Fibroblast of lung (primary cell): Measurements from ENCODE around the gene KRT85. TPM values are rescaled to one million over a fixed set of nuclear protein-coding genes. Genes with fewer than 3 reads are reported as not detected.
A peak's percentile ranks its signal among the peaks of the same experiment; 100 is the strongest.

Experiments
- DNase-seq, 2 donors: peaks; one replicate each; pipeline versions ENCODE4 v3.0.0 to v3.0.0-alpha.2; 2010; ENCODE audit warnings: low read depth in 2 of 2
- H2AFZ ChIP-seq: 2 replicates; pipeline ENCODE4 v1.5.1; 2012; ENCODE audit warnings: low read length, control low read depth, inconsistent platforms
- H3K27ac ChIP-seq: 2 replicates; pipeline ENCODE4 v1.5.1; 2011; ENCODE audit warnings: low read length, control low read depth; ENCODE audit not compliant: insufficient read depth
- H3K27me3 ChIP-seq: 2 replicates; pipeline ENCODE4 v1.5.1; 2011; ENCODE audit warnings: mild to moderate bottlenecking, low read length; ENCODE audit not compliant: control insufficient read depth, insufficient read depth
- H3K36me3 ChIP-seq: 2 replicates; pipeline ENCODE4 v1.5.1; 2011; ENCODE audit warnings: low read length; ENCODE audit not compliant: control insufficient read depth, insufficient read depth
- H3K4me1 ChIP-seq: 2 replicates; pipeline ENCODE4 v1.5.1; 2011; ENCODE audit warnings: low read length; ENCODE audit not compliant: control insufficient read depth, insufficient read depth; ENCODE audit errors: extremely low read depth
- H3K4me2 ChIP-seq: 2 replicates; pipeline ENCODE4 v1.5.1; 2011; ENCODE audit warnings: low read length, control low read depth; ENCODE audit not compliant: insufficient read depth; ENCODE audit errors: extremely low read depth
- H3K4me3 ChIP-seq, 4 experiments: fragments of 200-600 bp in 1 of 4; sonication (generic) in 1 of 4; replicated peaks in 1 of 4; 2 replicates each; pipeline ENCODE4 v1.5.1; 2011 to 2016; ENCODE audit warnings: low read length in 4 of 4, low read depth in 3 of 4, mild to moderate bottlenecking in 3 of 4, control low read depth in 2 of 4, inconsistent platforms in 1 of 4, mixed read lengths in 1 of 4; ENCODE audit not compliant: insufficient read depth in 1 of 4; ENCODE audit errors: control extremely low read depth in 1 of 4
- H3K79me2 ChIP-seq: 2 replicates; pipeline ENCODE4 v1.5.1; 2012; ENCODE audit warnings: mild to moderate bottlenecking, low read length, inconsistent platforms; ENCODE audit not compliant: control insufficient read depth, insufficient read depth
- H3K9ac ChIP-seq: 2 replicates; pipeline ENCODE4 v1.5.1; 2011; ENCODE audit warnings: mild to moderate bottlenecking, low read length, control low read depth; ENCODE audit not compliant: insufficient read depth
- H3K9me3 ChIP-seq: 2 replicates; pipeline ENCODE4 v1.5.1; 2012; ENCODE audit warnings: low read depth, low read length; ENCODE audit not compliant: control insufficient read depth, insufficient read depth
- H4K20me1 ChIP-seq: 2 replicates; pipeline ENCODE4 v1.5.1; 2011; ENCODE audit warnings: low read length; ENCODE audit not compliant: control insufficient read depth, insufficient read depth; ENCODE audit errors: extremely low read depth
- EZH2 ChIP-seq: IDR thresholded peaks from 2 replicates; pipeline ENCODE4 v1.5.1; 2012; ENCODE audit warnings: low read length, control low read depth, mild to moderate bottlenecking; ENCODE audit errors: missing control alignments
- polyA minus RNA-seq: library from RNA; depleted of rRNA, polyadenylated mRNA; stranded (reverse); fragments of >200 nt; gene quantifications from 2 replicates; pipeline ENCODE4 v1.2.3, GENCODE V29; 2011; ENCODE audit warnings: low replicate concordance
- polyA plus RNA-seq, 2 donors: library from polyadenylated mRNA; depleted of rRNA in 1 of 2; stranded (reverse) in 1 of 2; unstranded in 1 of 2; fragments of >200 nt; gene quantifications; 2 replicates each; pipeline ENCODE4 v1.2.1, GENCODE V29; 2011 to 2012; ENCODE audit warnings: missing spikeins in 1 of 2
- total RNA-seq: library from RNA; depleted of rRNA; stranded (reverse); fragments of >200 nt; gene quantifications from 2 replicates; pipeline ENCODE4 v1.2.1, GENCODE V29; 2014
- TF ChIP-seq, protein P1 (sequence below), 2 donors: IDR thresholded peaks in 1 of 2; conservative IDR thresholded peaks in 1 of 2; 1 replicate in 1 of 2; 2 replicates in 1 of 2; pipeline ENCODE4 v1.5.1; 2011 to 2012; ENCODE audit warnings: low read length in 2 of 2, control low read depth in 1 of 2, inconsistent platforms in 1 of 2, low read depth in 1 of 2, mild to moderate bottlenecking in 1 of 2

The KRT85 gene
- total RNA-seq (not detected in 2 replicates), polyA plus RNA-seq (not detected in 2 replicates), polyA minus RNA-seq (not detected in 2 replicates)
- not detected in 2 replicates for polyA plus RNA-seq (2012)

DNA sequence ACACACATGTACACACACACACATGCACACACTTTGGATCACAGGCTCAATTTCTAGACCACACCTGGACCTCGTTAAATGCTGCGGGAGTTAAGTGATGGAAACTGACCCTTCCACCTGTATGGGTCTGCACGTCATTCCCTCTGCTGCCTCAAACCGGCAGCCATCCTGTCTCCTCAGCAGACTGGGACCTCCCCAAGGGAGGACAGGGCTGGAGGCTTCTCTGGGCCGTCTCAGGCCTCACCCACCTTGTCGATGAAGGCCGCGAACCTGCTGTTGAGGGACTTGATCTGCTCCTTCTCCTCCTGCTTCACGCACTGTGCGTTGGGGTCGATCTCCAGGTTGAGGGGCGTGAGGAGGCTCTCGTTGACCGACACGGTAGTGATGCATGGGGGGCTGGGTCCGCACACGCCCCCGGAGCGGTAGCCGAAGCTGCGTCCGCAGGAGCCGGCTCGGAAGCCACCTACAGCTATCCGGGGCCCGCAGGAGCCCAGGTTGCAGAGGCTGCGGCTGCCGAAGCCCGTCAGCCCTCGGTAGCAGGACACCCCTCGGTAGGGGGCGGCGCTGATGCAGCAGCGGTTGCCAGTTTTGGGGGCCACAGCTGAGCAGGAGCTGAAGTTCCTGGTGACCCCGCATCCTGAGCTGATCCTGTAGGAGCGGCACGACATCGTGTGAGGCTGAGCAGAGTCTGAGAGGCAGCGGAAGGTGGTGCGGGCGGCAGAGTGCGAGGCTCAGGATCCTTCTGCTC is at the start of gene KRT85:
KRT85 (minus strand) TSS at position 744 of the 748 bp plus-strand sequence; CDS start at position 668, 76 bp downstream.
- Histone ChIP-seq H3K4me3 (no peak within 1 kb of the TSS), H3K36me3 (no peaks in the 10 kb centered on the region), H2AFZ (no peak within 1 kb of the TSS), H4K20me1 (no peaks in the 10 kb centered on the region), H3K4me2 (no peak within 1 kb of the TSS), H3K9me3 (no peaks in the 10 kb centered on the region), H3K79me2 (no peaks in the 10 kb centered on the region), H3K4me1 (no peaks in the 10 kb centered on the region), H3K27me3 (peaks cover 8% of the 10 kb centered on the region), H3K27ac (no peak within 1 kb of the TSS), H3K9ac (no peak within 1 kb of the TSS)
- DNase-seq = no peak
- TF ChIP-seq EZH2 = no peak
- TF ChIP-seq, protein P1, sequence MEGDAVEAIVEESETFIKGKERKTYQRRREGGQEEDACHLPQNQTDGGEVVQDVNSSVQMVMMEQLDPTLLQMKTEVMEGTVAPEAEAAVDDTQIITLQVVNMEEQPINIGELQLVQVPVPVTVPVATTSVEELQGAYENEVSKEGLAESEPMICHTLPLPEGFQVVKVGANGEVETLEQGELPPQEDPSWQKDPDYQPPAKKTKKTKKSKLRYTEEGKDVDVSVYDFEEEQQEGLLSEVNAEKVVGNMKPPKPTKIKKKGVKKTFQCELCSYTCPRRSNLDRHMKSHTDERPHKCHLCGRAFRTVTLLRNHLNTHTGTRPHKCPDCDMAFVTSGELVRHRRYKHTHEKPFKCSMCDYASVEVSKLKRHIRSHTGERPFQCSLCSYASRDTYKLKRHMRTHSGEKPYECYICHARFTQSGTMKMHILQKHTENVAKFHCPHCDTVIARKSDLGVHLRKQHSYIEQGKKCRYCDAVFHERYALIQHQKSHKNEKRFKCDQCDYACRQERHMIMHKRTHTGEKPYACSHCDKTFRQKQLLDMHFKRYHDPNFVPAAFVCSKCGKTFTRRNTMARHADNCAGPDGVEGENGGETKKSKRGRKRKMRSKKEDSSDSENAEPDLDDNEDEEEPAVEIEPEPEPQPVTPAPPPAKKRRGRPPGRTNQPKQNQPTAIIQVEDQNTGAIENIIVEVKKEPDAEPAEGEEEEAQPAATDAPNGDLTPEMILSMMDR (conservative IDR thresholded peaks at IDR 0.05 in 1 of 2, IDR thresholded peaks at IDR 0.05 in 1 of 2; ENCODE audit: low read depth in 1 of 2, low read length in 2 of 2) = no peak

DNA sequence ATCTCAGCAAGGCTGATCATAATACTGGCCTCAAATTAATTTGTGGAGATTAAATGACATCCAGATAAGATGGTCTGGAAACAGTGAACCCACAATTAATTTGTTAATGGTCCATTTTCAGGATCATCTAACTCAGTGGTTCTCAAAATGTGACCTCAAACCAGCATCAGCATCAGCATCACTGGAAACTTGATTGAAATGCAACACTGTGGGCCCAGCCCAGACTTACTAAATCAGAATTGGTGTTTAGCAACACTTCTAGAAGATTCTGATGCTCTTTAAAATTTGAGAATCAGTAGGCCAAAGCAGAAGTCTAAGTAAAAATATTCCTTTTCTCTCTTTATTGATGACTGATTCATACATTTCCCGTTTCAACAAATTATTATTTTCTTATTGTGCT is 49.5 kb upstream of the KRT85 start:
- no peak for DNase-seq
- TF ChIP-seq EZH2 = no peak
- TF ChIP-seq, protein P1 (conservative IDR thresholded peaks at IDR 0.05 in 1 of 2, IDR thresholded peaks at IDR 0.05 in 1 of 2; ENCODE audit: low read depth in 1 of 2, low read length in 2 of 2) = no peak
- Histone ChIP-seq H3K36me3 (no peaks in the 10 kb centered on the region), H3K27me3 (peaks cover 2% of the 10 kb centered on the region), H3K27ac (no peak overlapping the region), H2AFZ (no peak overlapping the region), H3K79me2 (no peaks in the 10 kb centered on the region), H3K9me3 (no peaks in the 10 kb centered on the region), H3K4me2 (no peak overlapping the region), H3K4me3 (no peak overlapping the region), H4K20me1 (no peaks in the 10 kb centered on the region), H3K9ac (no peak overlapping the region), H3K4me1 (peaks cover 4% of the 10 kb centered on the region)

DNA sequence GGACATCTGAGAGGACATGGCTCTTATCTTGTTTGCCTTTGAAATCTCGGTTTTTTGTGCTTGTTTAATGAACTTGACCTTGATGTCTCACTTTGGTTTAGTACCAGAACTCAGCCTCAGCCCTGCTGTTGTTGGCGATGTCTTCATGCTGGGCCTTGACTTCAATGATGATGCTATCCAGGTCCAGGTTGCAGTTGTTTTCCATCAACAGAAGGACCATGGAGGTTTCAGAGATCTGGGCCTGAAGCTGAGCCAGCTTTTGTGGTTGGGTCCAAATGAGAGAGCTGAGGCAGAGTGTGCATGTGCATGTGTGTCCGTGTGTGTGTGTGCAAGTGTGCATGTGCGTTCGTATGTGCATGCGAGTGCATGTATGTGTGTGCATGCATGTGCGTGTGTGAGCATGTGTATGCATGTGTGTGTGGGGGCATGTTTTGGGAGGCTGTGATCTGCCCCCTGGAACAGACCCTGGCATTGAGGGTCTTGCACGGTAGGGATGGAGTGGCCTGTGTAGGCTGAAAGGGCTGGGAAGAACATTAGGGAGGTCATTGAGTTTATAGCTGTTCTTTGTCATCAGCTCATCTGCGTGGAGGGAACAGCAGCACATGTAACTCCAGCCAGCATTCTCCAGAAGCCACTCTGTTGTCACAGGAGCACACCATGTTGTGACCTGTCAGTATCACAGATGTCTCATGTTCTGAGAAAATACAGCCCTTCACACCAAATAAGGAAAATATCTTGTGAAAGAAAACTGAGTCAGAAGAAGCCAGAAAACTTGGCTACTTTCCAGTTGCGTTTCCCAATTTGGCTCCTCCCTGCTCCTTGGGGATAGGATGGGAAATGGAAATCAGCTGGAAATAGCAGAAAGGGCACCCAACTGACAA is 48.8 kb upstream of the KRT85 start:
- no peak overlapping the region for H3K4me2 ChIP-seq
- H3K9ac ChIP-seq = no peak overlapping the region
- H3K9me3 ChIP-seq = no peaks in the 10 kb centered on the region
- no peaks in the 10 kb centered on the region for H3K79me2 ChIP-seq
- H4K20me1 ChIP-seq = no peaks in the 10 kb centered on the region
- DNase-seq = peak; percentile 63 to 93
- TF ChIP-seq EZH2 = no peak
- TF ChIP-seq, protein P1 (conservative IDR thresholded peaks at IDR 0.05 in 1 of 2, IDR thresholded peaks at IDR 0.05 in 1 of 2; ENCODE audit: low read depth in 1 of 2, low read length in 2 of 2) = no peak
- H3K36me3 ChIP-seq = no peaks in the 10 kb centered on the region
- H3K27ac ChIP-seq = no peak overlapping the region
- H3K4me3 ChIP-seq = no peak overlapping the region
- peaks cover 2% of the 10 kb centered on the region for H3K27me3 ChIP-seq
- no peak overlapping the region for H2AFZ ChIP-seq
- peaks cover 4% of the 10 kb centered on the region for H3K4me1 ChIP-seq
